ENCODE results near the gene C4orf51.

Gene C4orf51

GRCh38 chr4:145719752-145720624 is 40.0 kb downstream of the C4orf51 start:
- no peak for TF ChIP-seq ZBTB7A (IDR thresholded peaks at IDR 0.05; ENCODE audit: low read depth)
- TF ChIP-seq MAX (IDR thresholded peaks at IDR 0.05) = no peak
- no peak for TF ChIP-seq CREB1 (IDR thresholded peaks at IDR 0.05; ENCODE audit: low read depth)
- no peak for TF ChIP-seq RAD21 (IDR thresholded peaks at IDR 0.05; ENCODE audit: low read depth)
- no peak for TF ChIP-seq NFIC (IDR thresholded peaks at IDR 0.05)
- TF ChIP-seq YY1 (IDR thresholded peaks at IDR 0.05; ENCODE audit: low read depth) = no peak
- no peak for TF ChIP-seq REST (IDR thresholded peaks at IDR 0.05; ENCODE audit: low read depth)
- no peak for TF ChIP-seq CEBPB (IDR thresholded peaks at IDR 0.05)
- no peak for TF ChIP-seq TAF1 (IDR thresholded peaks at IDR 0.05; ENCODE audit: low read depth)

GRCh38 chr4:145720656-145721055 is 40.7 kb downstream of the C4orf51 start:
- TF ChIP-seq TCF12 (IDR thresholded peaks at IDR 0.05; ENCODE audit: low read depth) (no peak), FOXM1 (IDR thresholded peaks at IDR 0.05; ENCODE audit: borderline replicate concordance, low read depth) (no peak), TAF1 (IDR thresholded peaks at IDR 0.05; ENCODE audit: low read depth) (no peak), TEAD4 (IDR thresholded peaks at IDR 0.05) (no peak), YY1 (IDR thresholded peaks at IDR 0.05; ENCODE audit: low read depth) (no peak)

GRCh38 chr4:145722561-145722960 is 42.6 kb downstream of the C4orf51 start:
- TF ChIP-seq TAF1 (IDR thresholded peaks at IDR 0.05; ENCODE audit: low read depth) = no peak
- TF ChIP-seq MAX (IDR thresholded peaks at IDR 0.05) = no peak

- no peak for TF ChIP-seq REST (IDR thresholded peaks at IDR 0.05; ENCODE audit: low read depth)
- TF ChIP-seq CREB1 (IDR thresholded peaks at IDR 0.05; ENCODE audit: low read depth) = no peak
- no peak for TF ChIP-seq YY1 (IDR thresholded peaks at IDR 0.05; ENCODE audit: low read depth)
- no peak for TF ChIP-seq ZBTB7A (IDR thresholded peaks at IDR 0.05; ENCODE audit: low read depth)
- no peak for TF ChIP-seq MAX (IDR thresholded peaks at IDR 0.05)
- TF ChIP-seq RAD21 (IDR thresholded peaks at IDR 0.05; ENCODE audit: low read depth) = no peak
Observed at GRCh38 chr4:145723336-145723735, 43.4 kb downstream of the C4orf51 start.

GRCh38 chr4:145730026-145730425 is 50.1 kb downstream of the C4orf51 start:
- TF ChIP-seq TEAD4 (IDR thresholded peaks at IDR 0.05) (no peak), ZBTB7A (IDR thresholded peaks at IDR 0.05; ENCODE audit: low read depth) (no peak), USF1 (IDR thresholded peaks at IDR 0.05) (no peak), NFIC (IDR thresholded peaks at IDR 0.05) (no peak), RAD21 (IDR thresholded peaks at IDR 0.05; ENCODE audit: low read depth) (no peak), EP300 (IDR thresholded peaks at IDR 0.05; ENCODE audit: borderline replicate concordance) (no peak), EGR1 (IDR thresholded peaks at IDR 0.05) (no peak), YY1 (IDR thresholded peaks at IDR 0.05; ENCODE audit: low read depth) (no peak), TAF1 (IDR thresholded peaks at IDR 0.05; ENCODE audit: low read depth) (no peak), FOXM1 (IDR thresholded peaks at IDR 0.05; ENCODE audit: borderline replicate concordance, low read depth) (no peak), CREB1 (IDR thresholded peaks at IDR 0.05; ENCODE audit: low read depth) (no peak), REST (IDR thresholded peaks at IDR 0.05; ENCODE audit: low read depth) (no peak), MAX (IDR thresholded peaks at IDR 0.05) (no peak), CEBPB (IDR thresholded peaks at IDR 0.05) (no peak), TCF12 (IDR thresholded peaks at IDR 0.05; ENCODE audit: low read depth) (no peak)

All from Ishikawa (cell line).